ENCODE measurements around the gene FLT3.
"Not testable (repeated sequence)": the region's sequence is repeated elsewhere in the genome, so short reads cannot be mapped to it uniquely, and the experiment has no call there.

FLT3 gene

GRCh38 chr13:28099396-28100149 lies 803 bp downstream of the FLT3 start:
- DNase-seq: no peak

GRCh38 chr13:28097503-28097902 lies 2.9 kb downstream of the FLT3 start:
- DNase-seq: no peak

GRCh38 chr13:28094306-28094705 lies 6.1 kb downstream of the FLT3 start:
- no peak for DNase-seq

GRCh38 chr13:28093881-28094280 lies 6.5 kb downstream of the FLT3 start:
- no peak for DNase-seq

GRCh38 chr13:28092431-28092830 lies 7.9 kb downstream of the FLT3 start:
- no peak for DNase-seq

GRCh38 chr13:28089065-28089464 lies 11.3 kb downstream of the FLT3 start:
- DNase-seq: no peak

GRCh38 chr13:28077820-28078219 lies 22.6 kb downstream of the FLT3 start:
- DNase-seq: not testable (repeated sequence)

GRCh38 chr13:28077231-28077630 lies 23.1 kb downstream of the FLT3 start:
- DNase-seq: no peak

- DNase-seq: no peak
Measured at GRCh38 chr13:28071424-28071823, 29.0 kb downstream of the FLT3 start.

GRCh38 chr13:28067491-28067890 lies 32.9 kb downstream of the FLT3 start:
- DNase-seq: no peak

GRCh38 chr13:28058866-28059613 lies 41.3 kb downstream of the FLT3 start:
- peak in 1 of 3 experiments; percentile 3 for DNase-seq

- no peak for DNase-seq
Measured at GRCh38 chr13:28056970-28057712, 43.2 kb downstream of the FLT3 start.

GRCh38 chr13:28056426-28056825 lies 44.0 kb downstream of the FLT3 start:
- no peak for DNase-seq

GRCh38 chr13:28055357-28055756 lies 45.0 kb downstream of the FLT3 start:
- DNase-seq: no peak

GRCh38 chr13:28052945-28053344 lies 47.4 kb downstream of the FLT3 start:
- DNase-seq: no peak

GRCh38 chr13:28049880-28050875 lies 50.2 kb downstream of the FLT3 start:
- no peak for DNase-seq

- DNase-seq: no peak
Measured at GRCh38 chr13:28049215-28049614, 51.2 kb downstream of the FLT3 start.

GRCh38 chr13:28048768-28049167 lies 51.6 kb downstream of the FLT3 start:
- no peak for DNase-seq

- no peak for DNase-seq
Measured at GRCh38 chr13:28047757-28048388, 52.5 kb downstream of the FLT3 start.

GRCh38 chr13:28046981-28047380 lies 53.4 kb downstream of the FLT3 start:
- DNase-seq: no peak

- DNase-seq: no peak
Measured at GRCh38 chr13:28045861-28046260, 54.5 kb downstream of the FLT3 start.

- DNase-seq: no peak
Measured at GRCh38 chr13:28044608-28045007, 55.8 kb downstream of the FLT3 start.

Data from NCI-H1417 (cell line).